Uterus (tissue), 2 donors: ENCODE data around the gene SMPDL3A.

Source experiments
- CTCF ChIP-seq, 4 experiments: fragments of 200-600 bp in 2 of 4; fragments of 450-650 bp in 2 of 4; sonication (generic) in 2 of 4; IDR thresholded peaks; one replicate each; pipeline ENCODE4 v1.5.1; 2016 to 2019; ENCODE audit warnings: antibody characterized with exemption in 4 of 4, mild to moderate bottlenecking in 2 of 4, moderate library complexity in 1 of 4
- POLR2A ChIP-seq, 2 donors: fragments of 450-650 bp; IDR thresholded peaks; one replicate each; pipeline ENCODE4 v1.6.1; 2016; ENCODE audit warnings: antibody characterized with exemption in 2 of 2, mild to moderate bottlenecking in 1 of 2, moderate library complexity in 1 of 2

- no peak for TF ChIP-seq CTCF (IDR thresholded peaks at IDR 0.05)
- no peak for TF ChIP-seq POLR2A (IDR thresholded peaks at IDR 0.05)
Observed at GRCh38 chr6:122829456-122829855, 40.4 kb downstream of the SMPDL3A start.
